Coronary artery (tissue), 2 donors: Measurements from ENCODE around the gene MRPS25.

ENCODE experiments used
- DNase-seq: peaks from one replicate; pipeline ENCODE4 v3.0.0-alpha.2; 2017; ENCODE audit warnings: low spot score
- H3K27ac ChIP-seq, 2 donors: fragments of 200-600 bp; sonication (generic); one replicate each; pipeline ENCODE4 v1.5.1; 2016 to 2019
- H3K4me3 ChIP-seq: fragments of 200-600 bp; sonication (generic); 2 replicates; pipeline ENCODE4 v1.5.1; 2016; ENCODE audit warnings: mild to moderate bottlenecking, moderate library complexity
- TF ChIP-seq, protein P1 (sequence below): fragments of 200-600 bp; sonication (generic); IDR thresholded peaks from one replicate; pipeline ENCODE4 v1.5.1; 2019; ENCODE audit warnings: antibody characterized with exemption

MRPS25 gene

DNA sequence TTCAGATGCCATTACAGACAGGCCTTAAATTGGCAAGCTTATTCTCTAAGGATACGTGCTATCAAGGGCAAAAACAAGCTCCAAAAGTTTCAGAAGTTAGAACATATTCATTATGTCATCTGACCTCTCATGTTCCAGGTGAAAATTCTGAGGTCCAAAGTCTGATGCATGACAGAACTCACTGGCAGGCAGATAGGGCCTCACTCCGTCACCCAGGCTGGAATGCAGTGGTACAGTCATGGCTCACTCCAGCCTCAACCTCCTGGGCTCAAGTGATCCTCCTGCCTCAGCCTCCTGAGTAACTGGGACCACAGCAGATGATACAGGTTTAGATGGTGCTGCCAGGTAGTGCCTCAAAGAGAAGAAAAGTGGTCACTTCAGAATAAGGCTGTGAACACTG lies 15.5 kb downstream of the MRPS25 start:
- TF ChIP-seq, protein P1, sequence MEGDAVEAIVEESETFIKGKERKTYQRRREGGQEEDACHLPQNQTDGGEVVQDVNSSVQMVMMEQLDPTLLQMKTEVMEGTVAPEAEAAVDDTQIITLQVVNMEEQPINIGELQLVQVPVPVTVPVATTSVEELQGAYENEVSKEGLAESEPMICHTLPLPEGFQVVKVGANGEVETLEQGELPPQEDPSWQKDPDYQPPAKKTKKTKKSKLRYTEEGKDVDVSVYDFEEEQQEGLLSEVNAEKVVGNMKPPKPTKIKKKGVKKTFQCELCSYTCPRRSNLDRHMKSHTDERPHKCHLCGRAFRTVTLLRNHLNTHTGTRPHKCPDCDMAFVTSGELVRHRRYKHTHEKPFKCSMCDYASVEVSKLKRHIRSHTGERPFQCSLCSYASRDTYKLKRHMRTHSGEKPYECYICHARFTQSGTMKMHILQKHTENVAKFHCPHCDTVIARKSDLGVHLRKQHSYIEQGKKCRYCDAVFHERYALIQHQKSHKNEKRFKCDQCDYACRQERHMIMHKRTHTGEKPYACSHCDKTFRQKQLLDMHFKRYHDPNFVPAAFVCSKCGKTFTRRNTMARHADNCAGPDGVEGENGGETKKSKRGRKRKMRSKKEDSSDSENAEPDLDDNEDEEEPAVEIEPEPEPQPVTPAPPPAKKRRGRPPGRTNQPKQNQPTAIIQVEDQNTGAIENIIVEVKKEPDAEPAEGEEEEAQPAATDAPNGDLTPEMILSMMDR: no peak
- H3K4me3 ChIP-seq: no peak overlapping the region
- DNase-seq: no peak
- H3K27ac ChIP-seq: no peak overlapping the region

DNA sequence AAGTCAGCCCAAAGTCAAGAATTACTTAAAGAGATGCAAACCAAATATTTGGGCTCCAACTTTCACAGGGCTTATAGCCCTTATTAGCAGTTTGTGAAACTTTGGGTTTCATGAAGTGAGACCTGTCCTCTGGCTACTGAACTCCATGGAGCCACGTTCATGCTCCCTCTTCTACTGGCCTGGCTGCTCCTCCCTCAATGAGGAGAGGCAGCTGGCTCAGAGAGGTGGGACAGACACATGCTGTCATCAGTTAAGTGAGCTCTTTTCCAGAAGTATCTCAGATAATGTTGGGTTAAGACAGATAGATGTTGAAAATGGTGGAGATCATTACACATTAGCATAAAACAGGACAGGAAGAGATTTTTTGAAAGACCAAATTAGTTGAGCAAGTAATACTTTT lies 19.4 kb downstream of the MRPS25 start:
- H3K27ac ChIP-seq: no peak overlapping the region
- TF ChIP-seq, protein P1: no peak
- no peak for DNase-seq
- H3K4me3 ChIP-seq: no peak overlapping the region

DNA sequence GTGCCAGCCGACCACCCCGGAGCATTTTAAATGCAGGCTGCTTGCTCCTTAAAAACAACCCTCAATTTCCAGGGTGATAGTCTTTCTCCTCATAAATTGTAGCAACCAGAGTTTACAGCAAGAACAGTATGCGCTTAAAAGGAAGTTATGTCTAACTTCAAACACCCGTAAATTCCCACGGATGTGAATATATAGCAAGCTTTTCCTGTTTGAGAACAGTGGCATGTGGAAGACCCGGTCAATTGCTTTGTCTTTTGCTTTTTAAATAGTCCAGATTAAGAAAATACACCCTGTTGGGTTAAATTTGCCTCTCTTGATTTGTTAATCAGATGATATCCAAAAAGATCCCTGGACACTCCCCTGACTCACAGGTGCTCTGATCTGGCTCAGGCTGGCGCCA lies 20.8 kb downstream of the MRPS25 start:
- no peak overlapping the region for H3K27ac ChIP-seq
- TF ChIP-seq, protein P1: no peak
- DNase-seq: no peak
- H3K4me3 ChIP-seq: no peak overlapping the region

DNA sequence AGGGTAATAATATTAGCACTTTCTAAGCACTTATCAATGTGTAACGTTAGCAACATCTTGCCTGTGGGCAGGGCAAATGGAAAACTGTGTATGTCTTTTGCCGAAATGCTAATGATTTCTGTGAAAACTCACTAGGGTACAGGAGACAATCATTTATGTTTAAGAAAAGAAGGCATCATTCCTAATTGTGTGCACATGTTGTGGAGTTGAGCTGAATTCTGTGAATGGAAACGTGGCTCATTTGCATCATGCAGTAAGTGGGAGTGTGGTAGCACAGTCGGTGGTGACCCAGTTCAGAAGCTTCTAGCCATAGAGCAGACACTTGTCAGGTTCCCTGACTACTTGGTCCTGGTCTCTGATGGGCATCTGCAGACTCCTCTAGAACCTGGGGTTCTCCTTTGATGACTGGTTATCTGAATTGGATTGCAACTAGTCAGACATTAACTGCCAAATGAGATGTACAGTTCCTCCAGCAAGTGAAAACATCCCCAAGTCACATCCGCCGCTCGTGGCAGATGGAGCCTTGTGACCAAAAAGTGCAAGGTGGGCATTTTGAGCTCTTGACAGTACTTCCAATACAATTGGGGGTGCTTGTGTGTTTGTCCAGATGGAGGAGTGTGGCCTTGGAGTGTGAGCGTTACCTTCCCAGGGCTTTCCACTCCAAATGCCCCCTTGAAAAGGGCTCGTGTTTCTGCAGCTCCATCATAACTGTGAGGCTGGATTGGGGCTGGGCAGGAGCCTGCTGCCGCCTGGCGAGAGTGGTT lies 21.5 kb downstream of the MRPS25 start:
- DNase-seq: no peak
- TF ChIP-seq, protein P1: no peak
- Histone ChIP-seq H3K27ac (no peak overlapping the region), H3K4me3 (no peak overlapping the region)

DNA sequence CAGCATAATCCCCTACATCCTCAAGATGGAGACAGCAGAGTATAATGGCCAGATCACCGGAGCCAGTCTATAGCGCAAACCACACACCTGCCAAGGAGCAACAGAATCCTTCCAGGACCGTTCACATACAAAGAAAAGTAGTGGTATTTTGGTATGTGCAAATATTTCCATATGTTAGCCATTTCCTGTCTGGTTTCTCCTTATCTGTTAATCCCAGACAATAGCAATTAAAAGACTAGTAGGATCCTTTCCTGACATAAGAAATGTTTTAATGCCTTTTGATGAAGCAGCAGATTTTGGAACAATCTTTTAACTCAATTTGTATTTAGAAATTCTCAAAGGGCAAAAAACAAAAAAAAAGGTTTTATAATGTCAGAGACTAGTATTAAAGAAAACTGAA lies 22.2 kb downstream of the MRPS25 start:
- TF ChIP-seq, protein P1: no peak
- Histone ChIP-seq H3K27ac (no peak overlapping the region), H3K4me3 (no peak overlapping the region)
- no peak for DNase-seq

DNA sequence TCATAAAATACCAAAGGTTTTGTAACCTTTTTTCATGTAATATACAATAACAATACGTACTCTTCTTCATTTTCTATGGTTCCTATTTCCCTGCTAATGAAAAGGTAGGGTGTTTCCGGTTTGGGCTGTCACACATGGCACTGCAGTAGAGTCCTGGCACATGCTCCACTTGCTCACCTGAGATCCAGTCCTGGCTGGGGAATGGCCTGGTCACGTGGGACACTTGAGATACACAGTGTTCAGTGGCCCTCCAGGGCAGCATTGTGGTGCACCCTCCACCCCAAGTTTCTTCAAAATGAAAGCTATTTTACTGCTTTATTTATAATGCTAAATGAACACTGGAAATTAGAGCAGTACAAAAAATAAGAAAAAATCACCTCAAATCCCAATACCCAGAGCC lies 23.2 kb downstream of the MRPS25 start:
- H3K27ac ChIP-seq: no peak overlapping the region
- H3K4me3 ChIP-seq: no peak overlapping the region
- no peak for DNase-seq
- TF ChIP-seq, protein P1: no peak

DNA sequence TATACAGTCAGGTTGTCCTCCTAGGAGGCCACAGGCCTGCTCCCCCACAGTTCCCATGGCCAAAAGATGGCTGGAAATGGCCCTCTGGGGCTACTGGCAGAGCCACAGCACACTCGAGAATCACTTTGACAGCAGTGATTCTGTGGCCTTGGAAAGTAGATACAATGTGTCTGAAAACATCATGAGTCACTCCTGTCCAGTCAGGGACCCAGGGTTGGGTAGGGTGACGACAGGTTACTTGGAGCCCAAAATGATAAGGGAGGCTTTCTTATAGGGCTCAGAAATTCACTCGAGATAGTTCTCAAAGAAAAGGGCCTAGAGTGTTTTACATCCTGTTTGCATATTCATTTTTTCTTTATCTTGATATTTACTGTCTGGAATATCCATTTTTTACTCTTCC lies 24.3 kb downstream of the MRPS25 start:
- DNase-seq: no peak
- Histone ChIP-seq H3K27ac (no peak overlapping the region), H3K4me3 (no peak overlapping the region)
- TF ChIP-seq, protein P1: no peak
